CD14-positive monocyte (primary cell): ENCODE measurements around the gene KCNS1. TPM values are rescaled to one million over a fixed set of nuclear protein-coding genes. Genes with fewer than 3 reads are reported as not detected.

Source experiments
- DNase-seq, 3 donors: peaks; one replicate each; pipeline ENCODE4 v3.0.0-alpha.2; 2011 to 2022
- H2AFZ ChIP-seq: 2 replicates; pipeline ENCODE4 v1.6.0; 2012; ENCODE audit warnings: mild to moderate bottlenecking, low read depth, low read length, inconsistent platforms; ENCODE audit not compliant: insufficient read depth, poor library complexity, severe bottlenecking
- H3K27ac ChIP-seq, 2 donors: 1 replicate in 1 of 2; 2 replicates in 1 of 2; pipeline ENCODE4 v1.5.1; 2012 to 2013; ENCODE audit warnings: low read length in 2 of 2, control low read depth in 1 of 2, inconsistent platforms in 1 of 2, low read depth in 1 of 2, mild to moderate bottlenecking in 1 of 2
- H3K27me3 ChIP-seq, 2 donors: one replicate each; pipeline versions ENCODE4 v1.6.0 to v1.6.1; 2011 to 2013; ENCODE audit warnings: low read length in 2 of 2; ENCODE audit not compliant: control insufficient read depth in 2 of 2, insufficient read depth in 2 of 2
- H3K36me3 ChIP-seq, 2 donors: replicated peaks in 1 of 2; 1 replicate in 1 of 2; 2 replicates in 1 of 2; pipeline versions ENCODE4 v1.5.1 to v1.6.1; 2012 to 2013; ENCODE audit warnings: low read length in 2 of 2, control low read depth in 1 of 2, inconsistent platforms in 1 of 2, mild to moderate bottlenecking in 1 of 2; ENCODE audit not compliant: insufficient read depth in 2 of 2, control insufficient read depth in 1 of 2
- H3K4me1 ChIP-seq, 2 donors: 1 replicate in 1 of 2; 2 replicates in 1 of 2; pipeline versions ENCODE4 v1.5.1 to v1.6.1; 2012 to 2013; ENCODE audit warnings: low read length in 2 of 2, control low read depth in 1 of 2, inconsistent platforms in 1 of 2, mild to moderate bottlenecking in 1 of 2, moderate library complexity in 1 of 2; ENCODE audit not compliant: insufficient read depth in 2 of 2, control insufficient read depth in 1 of 2
- H3K4me2 ChIP-seq: replicated peaks from 2 replicates; pipeline ENCODE3; 2012; ENCODE audit warnings: low read length, moderate library complexity, mild to moderate bottlenecking; ENCODE audit not compliant: poor library complexity, severe bottlenecking; ENCODE audit errors: extremely low read depth
- H3K4me3 ChIP-seq, 3 experiments: fragments of 200-600 bp in 1 of 3; sonication (generic) in 1 of 3; replicated peaks in 1 of 3; 1 replicate in 2 of 3; 2 replicates in 1 of 3; pipeline ENCODE4 v1.5.1; 2011 to 2013; ENCODE audit warnings: low read length in 3 of 3, mild to moderate bottlenecking in 3 of 3, control low read depth in 2 of 3, low read depth in 2 of 3, inconsistent platforms in 1 of 3, moderate library complexity in 1 of 3
- H3K79me2 ChIP-seq: 2 replicates; pipeline ENCODE4 v1.6.0; 2012; ENCODE audit warnings: mild to moderate bottlenecking, control low read depth, inconsistent platforms, low read length, moderate library complexity; ENCODE audit not compliant: insufficient read depth
- H3K9ac ChIP-seq: 2 replicates; pipeline ENCODE4 v1.6.0; 2017; ENCODE audit warnings: low read length, mild to moderate bottlenecking; ENCODE audit not compliant: insufficient read depth, poor library complexity, severe bottlenecking
- H3K9me3 ChIP-seq, 2 donors: replicated peaks in 1 of 2; 1 replicate in 1 of 2; 2 replicates in 1 of 2; pipeline versions ENCODE4 v1.5.1 to v1.6.1; 2012 to 2013; ENCODE audit warnings: low read length in 2 of 2, control low read depth in 1 of 2; ENCODE audit not compliant: control insufficient read depth in 1 of 2, insufficient read depth in 1 of 2
- H4K20me1 ChIP-seq: 2 replicates; pipeline ENCODE4 v1.6.0; 2012; ENCODE audit warnings: mild to moderate bottlenecking, low read length, control low read depth, moderate library complexity; ENCODE audit not compliant: insufficient read depth
- H3K27ac Mint-ChIP-seq, 7 donors: one replicate each; pipeline ENCODE4 v1.8.0; 2020; ENCODE audit warnings: mild to moderate bottlenecking in 7 of 7, mixed read lengths in 7 of 7, moderate library complexity in 6 of 7, inconsistent platforms in 2 of 7
- H3K27me3 Mint-ChIP-seq, 3 donors: one replicate each; pipeline ENCODE4 v1.8.0; 2021 to 2022; ENCODE audit warnings: low read depth in 3 of 3, mild to moderate bottlenecking in 3 of 3, mixed read lengths in 3 of 3, moderate library complexity in 3 of 3, inconsistent platforms in 1 of 3
- H3K36me3 Mint-ChIP-seq, 2 donors: one replicate each; pipeline ENCODE4 v1.8.0; 2020; ENCODE audit warnings: mixed read lengths in 2 of 2, inconsistent platforms in 1 of 2, mild to moderate bottlenecking in 1 of 2
- H3K4me1 Mint-ChIP-seq: one replicate; pipeline ENCODE4 v1.8.0; 2020; ENCODE audit warnings: mild to moderate bottlenecking, mixed read lengths
- H3K4me3 Mint-ChIP-seq, 2 donors: one replicate each; pipeline ENCODE4 v1.8.0; 2020; ENCODE audit warnings: mild to moderate bottlenecking in 2 of 2, mixed read lengths in 2 of 2, moderate library complexity in 1 of 2
- H3K9me3 Mint-ChIP-seq, 7 donors: one replicate each; pipeline ENCODE4 v1.8.0; 2020 to 2022; ENCODE audit warnings: mixed read lengths in 7 of 7, mild to moderate bottlenecking in 6 of 7, moderate library complexity in 6 of 7, inconsistent platforms in 2 of 7
- CTCF ChIP-seq: fragments of 200-600 bp; IDR thresholded peaks from one replicate; pipeline ENCODE4 v1.8.0; 2022; ENCODE audit warnings: antibody characterized with exemption, mild to moderate bottlenecking
- WGBS: methylation state at CpG from one replicate; pipeline ENCODE4 v1.1.5; 2013; ENCODE audit warnings: missing lambda C conversion rate; ENCODE audit not compliant: insufficient coverage; 5-methylcytosine and 5-hydroxymethylcytosine counted together
- intact Hi-C, 2 donors: fragments of 100-400 bp; cut with micrococcal nuclease; formaldehyde crosslinking; loops; one replicate each; pipeline versions ENCODE4 v1.15.0 to v1.15.1; 2023
- polyA plus RNA-seq, 3 donors: library from polyadenylated mRNA; depleted of rRNA in 1 of 3; unstranded in 2 of 3; stranded (reverse) in 1 of 3; fragments of 300-500 nt in 2 of 3; fragments of >200 nt in 1 of 3; fragmentation: Illumina TruSeq in 2 of 3; gene quantifications; 1 replicate in 2 of 3; 2 replicates in 1 of 3; pipeline ENCODE4 v1.2.3, GENCODE V29; 2012 to 2021

KCNS1 gene
- polyA plus RNA-seq, 3 donors = 0.23 TPM; not detected in 2

GRCh38 chr20:45049438-45049837, 51.5 kb downstream of the KCNS1 start:
- Histone ChIP-seq H3K36me3 (peaks cover 56 to 84% of the 10 kb centered on the region in 2 donors), H3K79me2 (peaks cover 81% of the 10 kb centered on the region), H4K20me1 (peaks cover 100% of the 10 kb centered on the region), H3K27me3 (no peaks in the 10 kb centered on the region), H3K4me3 (no peak overlapping the region), H2AFZ (no peak overlapping the region), H3K9me3 (no peaks in the 10 kb centered on the region), H3K4me1 (peaks cover 8 to 9% of the 10 kb centered on the region in 2 donors), H3K9ac (no peak overlapping the region), H3K4me2 (no peak overlapping the region), H3K27ac (peak overlapping the region in 1 of 2 donors; percentile 50)
- Mint-ChIP-seq H3K36me3 (peaks cover 58 to 64% of the 10 kb centered on the region in 2 donors), H3K27ac (peak overlapping the region in 4 of 7 donors; percentile 16 to 67 (median 34)), H3K9me3 (no peaks in the 10 kb centered on the region), H3K4me3 (no peak overlapping the region), H3K27me3 (no peaks in the 10 kb centered on the region), H3K4me1 (peaks cover 25% of the 10 kb centered on the region)
- intact Hi-C loops = loop anchor here in 1 of 2 donors (10.0 kb wide), 1 partner anchor 45 kb away; no protein-coding TSS in a partner anchor
- no peak for DNase-seq
- TF ChIP-seq CTCF = no peak
- WGBS = 67% methylated on average over 1 of the region's 3 CpGs

- peak overlapping the region in 1 of 7 donors; percentile 40 for H3K27ac Mint-ChIP-seq
- H3K9me3 Mint-ChIP-seq = no peaks in the 10 kb centered on the region
- Histone ChIP-seq H3K9ac (no peak overlapping the region), H3K4me3 (no peak overlapping the region), H2AFZ (no peak overlapping the region), H3K4me1 (peaks cover 11 to 13% of the 10 kb centered on the region in 2 donors), H3K27ac (no peak overlapping the region), H3K9me3 (no peaks in the 10 kb centered on the region), H3K79me2 (peaks cover 84% of the 10 kb centered on the region), H3K36me3 (peaks cover 42 to 83% of the 10 kb centered on the region in 2 donors), H3K27me3 (no peaks in the 10 kb centered on the region), H3K4me2 (no peak overlapping the region), H4K20me1 (peaks cover 100% of the 10 kb centered on the region)
- H3K4me3 Mint-ChIP-seq = no peak overlapping the region
- peaks cover 49 to 62% of the 10 kb centered on the region in 2 donors for H3K36me3 Mint-ChIP-seq
- DNase-seq = no peak
- intact Hi-C loops = loop anchor here in 1 of 2 donors (10.0 kb wide), 1 partner anchor 47 kb away; no protein-coding TSS in a partner anchor
- H3K27me3 Mint-ChIP-seq = no peaks in the 10 kb centered on the region
- TF ChIP-seq CTCF = no peak
- WGBS = 100% methylated on average over 1 of the region's 2 CpGs
- H3K4me1 Mint-ChIP-seq = peaks cover 31% of the 10 kb centered on the region
Measured at GRCh38 chr20:45047581-45048119, 53.3 kb downstream of the KCNS1 start.
